Measurements from ENCODE around the gene BMPR1B.

GRCh38 chr4:95093936-95094929 lies 336.5 kb downstream of the BMPR1B start:
- TF ChIP-seq SIN3A (IDR thresholded peaks at IDR 0.05; ENCODE audit: borderline replicate concordance, insufficient read depth, low read length) (no peak), POLR2AphosphoS5 (IDR thresholded peaks at IDR 0.05; ENCODE audit: low read depth, low read length) (peak; percentile 44; the same call in 1 of the 2 replicates), TAF1 (IDR thresholded peaks at IDR 0.05; ENCODE audit: borderline replicate concordance, insufficient read depth, low read length) (no peak)

Data from PFSK-1 (cell line).